GM19324 (cell line): ENCODE data around the gene SELENOT.
"Not testable (repeated sequence)": the region's sequence is repeated elsewhere in the genome, so short reads cannot be mapped to it uniquely, and the experiment has no call there.

Source experiments
- ATAC-seq: cut with Tn5 transposase; IDR thresholded peaks from one replicate; pipeline ENCODE4 v1.9.1; 2021; ENCODE audit warnings: mild to moderate bottlenecking, moderate library complexity; ENCODE audit not compliant: unreplicated experiment, low FRiP score

The SELENOT gene

GRCh38 chr3:150605998-150606641 lies 3.0 kb downstream of the SELENOT start:
- ATAC-seq, result no peak

- ATAC-seq, result no peak
These were observed 4.3 kb downstream of the SELENOT start for GRCh38 chr3:150607267-150608065.

GRCh38 chr3:150609988-150610387 lies 6.9 kb downstream of the SELENOT start:
- ATAC-seq, result no peak

- ATAC-seq, result no peak
These were observed 7.7 kb downstream of the SELENOT start for GRCh38 chr3:150610785-150611184.

GRCh38 chr3:150611666-150612065 lies 8.5 kb downstream of the SELENOT start:
- ATAC-seq, result no peak

- ATAC-seq, result no peak
These were observed 9.4 kb downstream of the SELENOT start for GRCh38 chr3:150612494-150612893.

- no peak for ATAC-seq
These were observed 9.9 kb downstream of the SELENOT start for GRCh38 chr3:150613034-150613433.

- no peak for ATAC-seq
These were observed 10.8 kb downstream of the SELENOT start for GRCh38 chr3:150613709-150614480.

- ATAC-seq, result no peak
These were observed 17.0 kb downstream of the SELENOT start for GRCh38 chr3:150620002-150620689.

GRCh38 chr3:150622955-150623354 lies 19.8 kb downstream of the SELENOT start:
- ATAC-seq, result not testable (repeated sequence)

GRCh38 chr3:150623945-150624344 lies 20.8 kb downstream of the SELENOT start:
- ATAC-seq, result no peak

- ATAC-seq, result no peak
These were observed 23.2 kb downstream of the SELENOT start for GRCh38 chr3:150626148-150626930.

- ATAC-seq, result no peak
These were observed 24.4 kb downstream of the SELENOT start for GRCh38 chr3:150627557-150627956.

- ATAC-seq, result no peak
These were observed 28.5 kb downstream of the SELENOT start for GRCh38 chr3:150631515-150632221.

GRCh38 chr3:150635076-150635475 lies 32.0 kb downstream of the SELENOT start:
- no peak for ATAC-seq

- ATAC-seq, result no peak
These were observed 32.4 kb downstream of the SELENOT start for GRCh38 chr3:150635526-150635925.

GRCh38 chr3:150636258-150636657 lies 33.1 kb downstream of the SELENOT start:
- no peak for ATAC-seq

GRCh38 chr3:150639262-150639661 lies 36.1 kb downstream of the SELENOT start:
- ATAC-seq, result no peak

- no peak for ATAC-seq
These were observed 37.1 kb downstream of the SELENOT start for GRCh38 chr3:150640256-150640655.
